Measurements from ENCODE around the gene ABCF1. TPM values are rescaled to one million over a fixed set of nuclear protein-coding genes. Genes with fewer than 3 reads are reported as not detected.

Gene ABCF1
- total RNA-seq, 1 donor from 2014 or later = 112 TPM

DNA sequence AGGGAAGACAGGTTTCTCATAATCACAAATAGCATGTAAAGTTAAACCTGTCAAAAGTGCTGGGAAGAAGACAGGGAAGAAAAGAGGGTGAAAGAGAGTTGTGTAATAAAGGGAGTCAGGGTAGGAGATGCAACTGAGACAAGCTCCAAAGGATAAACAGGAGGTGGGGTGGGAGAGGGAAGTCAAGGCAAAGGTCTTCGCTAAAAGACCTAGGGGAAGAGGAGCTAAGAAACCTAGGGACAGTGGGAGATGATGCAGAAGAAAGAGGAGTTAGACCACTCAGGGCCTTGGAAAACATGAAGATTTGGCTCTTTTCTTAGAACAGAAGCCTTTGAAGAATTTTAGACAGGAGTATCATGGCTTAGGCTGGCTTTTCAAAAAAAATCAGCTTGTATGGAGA is 7.1 kb upstream of the ABCF1 start:
- H3K9me3 Mint-ChIP-seq = no peaks in the 10 kb centered on the region
- H3K4me3 Mint-ChIP-seq (ENCODE audit: low read depth) = no peak overlapping the region
- H3K27ac Mint-ChIP-seq = no peak overlapping the region
- DNase-seq (ENCODE audit: low spot score) = no peak
- intact Hi-C loops (cut with micrococcal nuclease) = no loop called here
- peaks cover 16% of the 10 kb centered on the region for H3K4me1 Mint-ChIP-seq (ENCODE audit: low read depth)
- no peaks in the 10 kb centered on the region for H3K27me3 Mint-ChIP-seq (ENCODE audit: low read depth)
- H3K36me3 Mint-ChIP-seq (ENCODE audit: low read depth) = peaks cover 44% of the 10 kb centered on the region

GRCh38 chr6:30565772-30566171 is 5.5 kb upstream of the ABCF1 start:
- peaks cover 25% of the 10 kb centered on the region for H3K4me1 Mint-ChIP-seq (ENCODE audit: low read depth)
- peak overlapping the region; percentile 38 for H3K27ac Mint-ChIP-seq
- intact Hi-C loops (cut with micrococcal nuclease) = no loop called here
- peaks cover 29% of the 10 kb centered on the region for H3K36me3 Mint-ChIP-seq (ENCODE audit: low read depth)
- no peak overlapping the region for H3K4me3 Mint-ChIP-seq (ENCODE audit: low read depth)
- no peaks in the 10 kb centered on the region for H3K27me3 Mint-ChIP-seq (ENCODE audit: low read depth)
- no peaks in the 10 kb centered on the region for H3K9me3 Mint-ChIP-seq
- DNase-seq (ENCODE audit: low spot score) = no peak

- Mint-ChIP-seq H3K4me3 (ENCODE audit: low read depth) (no peak overlapping the region), H3K9me3 (no peaks in the 10 kb centered on the region), H3K27me3 (ENCODE audit: low read depth) (no peaks in the 10 kb centered on the region), H3K4me1 (ENCODE audit: low read depth) (peaks cover 42% of the 10 kb centered on the region), H3K36me3 (ENCODE audit: low read depth) (peaks cover 28% of the 10 kb centered on the region), H3K27ac (no peak overlapping the region)
- intact Hi-C loops (cut with micrococcal nuclease) = no loop called here
- DNase-seq (ENCODE audit: low spot score) = no peak
Measured at GRCh38 chr6:30568245-30568644, 3.0 kb upstream of the ABCF1 start.

- Mint-ChIP-seq H3K4me3 (ENCODE audit: low read depth) (peak overlapping the region; percentile 91), H3K36me3 (ENCODE audit: low read depth) (peaks cover 32% of the 10 kb centered on the region), H3K27me3 (ENCODE audit: low read depth) (no peaks in the 10 kb centered on the region), H3K27ac (peak overlapping the region; percentile 24), H3K4me1 (ENCODE audit: low read depth) (peaks cover 58% of the 10 kb centered on the region), H3K9me3 (no peaks in the 10 kb centered on the region)
- intact Hi-C loops (cut with micrococcal nuclease) = loop anchor here (5.0 to 10.0 kb wide), 2 partner anchors 147 to 245 kb away; partner anchors contain the start of genes MDC1 and TRIM39
- no peak for DNase-seq (ENCODE audit: low spot score)
Measured at GRCh38 chr6:30570263-30570662, 979 bp upstream of the ABCF1 start.

DNA sequence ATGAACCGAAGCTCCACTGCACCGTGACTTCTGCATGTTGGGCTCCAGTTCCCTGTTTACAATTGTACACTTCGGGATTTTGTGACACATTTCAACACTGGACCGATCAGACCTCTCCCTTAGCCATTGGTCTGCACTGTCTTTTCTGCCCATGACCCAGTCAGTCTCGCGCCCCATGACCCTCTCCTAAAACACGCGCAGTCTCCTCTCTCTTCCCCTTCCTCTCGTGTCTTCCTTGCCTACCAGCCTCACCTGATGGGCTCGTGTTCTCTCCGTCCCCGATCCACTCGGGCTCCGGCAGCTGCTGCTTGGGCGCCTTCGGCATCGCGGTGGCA is 535 bp upstream of the ABCF1 start:
- peaks cover 32% of the 10 kb centered on the region for H3K36me3 Mint-ChIP-seq (ENCODE audit: low read depth)
- H3K27ac Mint-ChIP-seq = peak overlapping the region; percentile 92
- H3K9me3 Mint-ChIP-seq = no peaks in the 10 kb centered on the region
- intact Hi-C loops (cut with micrococcal nuclease) = loop anchor here (1.0 to 10.0 kb wide), 4 partner anchors 14 to 246 kb away; partner anchors contain the start of genes GNL1, MDC1, MRPS18B and PPP1R10
- H3K4me1 Mint-ChIP-seq (ENCODE audit: low read depth) = peaks cover 57% of the 10 kb centered on the region
- DNase-seq (ENCODE audit: low spot score) = no peak
- H3K4me3 Mint-ChIP-seq (ENCODE audit: low read depth) = peak overlapping the region; percentile 91
- H3K27me3 Mint-ChIP-seq (ENCODE audit: low read depth) = no peaks in the 10 kb centered on the region

- Mint-ChIP-seq H3K4me1 (ENCODE audit: low read depth) (peaks cover 57% of the 10 kb centered on the region), H3K27me3 (ENCODE audit: low read depth) (no peaks in the 10 kb centered on the region), H3K9me3 (no peaks in the 10 kb centered on the region), H3K4me3 (ENCODE audit: low read depth) (peak overlapping the region; percentile 91), H3K36me3 (ENCODE audit: low read depth) (peaks cover 35% of the 10 kb centered on the region), H3K27ac (peak overlapping the region; percentile 92)
- intact Hi-C loops (cut with micrococcal nuclease) = loop anchor here (1.0 to 10.0 kb wide), 4 partner anchors 15 to 247 kb away; partner anchors contain the start of genes GNL1, MDC1, MRPS18B and PPP1R10
- DNase-seq (ENCODE audit: low spot score) = no peak
Measured at GRCh38 chr6:30571762-30572082, 480 bp downstream of the ABCF1 start.

DNA sequence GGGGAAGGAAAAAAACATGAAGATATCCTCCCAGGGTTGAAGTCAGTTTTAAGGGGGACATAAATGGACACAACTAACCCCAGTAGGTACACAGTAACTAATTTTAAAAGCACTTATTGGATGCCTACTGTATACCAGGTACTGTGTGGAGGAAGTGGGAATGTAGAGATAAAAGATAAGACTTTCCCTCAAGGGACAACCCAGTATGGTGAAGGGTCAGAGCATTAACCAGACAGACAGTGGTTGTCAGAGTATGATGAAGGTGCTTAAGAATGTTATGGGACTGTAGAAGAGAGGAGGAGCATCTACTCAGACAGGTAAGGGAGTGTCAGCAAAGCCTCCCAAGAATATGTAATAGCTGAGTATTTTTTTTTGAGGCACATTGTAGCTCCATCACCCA is 906 bp downstream of the ABCF1 start:
- H3K4me1 Mint-ChIP-seq (ENCODE audit: low read depth) = peaks cover 57% of the 10 kb centered on the region
- H3K27ac Mint-ChIP-seq = peak overlapping the region; percentile 92
- peaks cover 40% of the 10 kb centered on the region for H3K36me3 Mint-ChIP-seq (ENCODE audit: low read depth)
- no peaks in the 10 kb centered on the region for H3K27me3 Mint-ChIP-seq (ENCODE audit: low read depth)
- DNase-seq (ENCODE audit: low spot score) = no peak
- intact Hi-C loops (cut with micrococcal nuclease) = loop anchor here (5.0 to 10.0 kb wide), 2 partner anchors 145 to 247 kb away; partner anchors contain the start of genes MDC1 and TRIM39
- H3K9me3 Mint-ChIP-seq = no peaks in the 10 kb centered on the region
- H3K4me3 Mint-ChIP-seq (ENCODE audit: low read depth) = peak overlapping the region; percentile 91

GRCh38 chr6:30573113-30573512 is 1.9 kb downstream of the ABCF1 start:
- no peaks in the 10 kb centered on the region for H3K27me3 Mint-ChIP-seq (ENCODE audit: low read depth)
- intact Hi-C loops (cut with micrococcal nuclease) = loop anchor here (5.0 to 10.0 kb wide), 2 partner anchors 144 to 248 kb away; partner anchors contain the start of genes MDC1 and TRIM39
- H3K27ac Mint-ChIP-seq = peak overlapping the region; percentile 10
- H3K36me3 Mint-ChIP-seq (ENCODE audit: low read depth) = peaks cover 49% of the 10 kb centered on the region
- no peak for DNase-seq (ENCODE audit: low spot score)
- peaks cover 53% of the 10 kb centered on the region for H3K4me1 Mint-ChIP-seq (ENCODE audit: low read depth)
- peak overlapping the region; percentile 91 for H3K4me3 Mint-ChIP-seq (ENCODE audit: low read depth)
- no peaks in the 10 kb centered on the region for H3K9me3 Mint-ChIP-seq

GRCh38 chr6:30578051-30578450 is 6.8 kb downstream of the ABCF1 start:
- intact Hi-C loops (cut with micrococcal nuclease) = loop anchor here (10.0 kb wide), 1 partner anchor 253 kb away; the partner anchor contains the start of gene TRIM39
- no peaks in the 10 kb centered on the region for H3K9me3 Mint-ChIP-seq
- H3K4me1 Mint-ChIP-seq (ENCODE audit: low read depth) = peaks cover 22% of the 10 kb centered on the region
- H3K36me3 Mint-ChIP-seq (ENCODE audit: low read depth) = peaks cover 80% of the 10 kb centered on the region
- no peak overlapping the region for H3K27ac Mint-ChIP-seq
- no peak for DNase-seq (ENCODE audit: low spot score)
- H3K27me3 Mint-ChIP-seq (ENCODE audit: low read depth) = no peaks in the 10 kb centered on the region
- H3K4me3 Mint-ChIP-seq (ENCODE audit: low read depth) = no peak overlapping the region

- H3K9me3 Mint-ChIP-seq = no peaks in the 10 kb centered on the region
- no peak overlapping the region for H3K27ac Mint-ChIP-seq
- H3K27me3 Mint-ChIP-seq (ENCODE audit: low read depth) = no peaks in the 10 kb centered on the region
- peaks cover 87% of the 10 kb centered on the region for H3K36me3 Mint-ChIP-seq (ENCODE audit: low read depth)
- H3K4me1 Mint-ChIP-seq (ENCODE audit: low read depth) = no peaks in the 10 kb centered on the region
- intact Hi-C loops (cut with micrococcal nuclease) = no loop called here
- H3K4me3 Mint-ChIP-seq (ENCODE audit: low read depth) = no peak overlapping the region
- DNase-seq (ENCODE audit: low spot score) = no peak
Measured at GRCh38 chr6:30583921-30584320, 12.7 kb downstream of the ABCF1 start.

GRCh38 chr6:30589754-30590358 is 18.6 kb downstream of the ABCF1 start:
- no peaks in the 10 kb centered on the region for H3K9me3 Mint-ChIP-seq
- intact Hi-C loops (cut with micrococcal nuclease) = no loop called here
- H3K27ac Mint-ChIP-seq = no peak overlapping the region
- H3K27me3 Mint-ChIP-seq (ENCODE audit: low read depth) = no peaks in the 10 kb centered on the region
- H3K4me3 Mint-ChIP-seq (ENCODE audit: low read depth) = no peak overlapping the region
- no peak for DNase-seq (ENCODE audit: low spot score)
- peaks cover 76% of the 10 kb centered on the region for H3K36me3 Mint-ChIP-seq (ENCODE audit: low read depth)
- H3K4me1 Mint-ChIP-seq (ENCODE audit: low read depth) = peaks cover 1% of the 10 kb centered on the region

DNA sequence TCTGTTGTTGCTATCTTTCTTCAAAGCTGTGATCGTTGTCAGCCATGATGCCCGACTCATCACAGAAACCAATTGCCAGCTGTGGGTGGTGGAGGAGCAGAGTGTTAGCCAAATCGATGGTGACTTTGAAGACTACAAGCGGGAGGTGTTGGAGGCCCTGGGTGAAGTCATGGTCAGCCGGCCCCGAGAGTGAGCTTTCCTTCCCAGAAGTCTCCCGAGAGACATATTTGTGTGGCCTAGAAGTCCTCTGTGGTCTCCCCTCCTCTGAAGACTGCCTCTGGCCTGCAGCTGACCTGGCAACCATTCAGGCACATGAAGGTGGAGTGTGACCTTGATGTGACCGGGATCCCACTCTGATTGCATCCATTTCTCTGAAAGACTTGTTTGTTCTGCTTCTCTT is 19.3 kb downstream of the ABCF1 start:
- Mint-ChIP-seq H3K9me3 (no peaks in the 10 kb centered on the region), H3K27ac (no peak overlapping the region), H3K4me1 (ENCODE audit: low read depth) (peaks cover 1% of the 10 kb centered on the region), H3K36me3 (ENCODE audit: low read depth) (peaks cover 75% of the 10 kb centered on the region), H3K4me3 (ENCODE audit: low read depth) (no peak overlapping the region), H3K27me3 (ENCODE audit: low read depth) (no peaks in the 10 kb centered on the region)
- intact Hi-C loops (cut with micrococcal nuclease) = no loop called here
- DNase-seq (ENCODE audit: low spot score) = no peak

- Mint-ChIP-seq H3K27me3 (ENCODE audit: low read depth) (no peaks in the 10 kb centered on the region), H3K4me1 (ENCODE audit: low read depth) (peaks cover 1% of the 10 kb centered on the region), H3K4me3 (ENCODE audit: low read depth) (no peak overlapping the region), H3K9me3 (no peaks in the 10 kb centered on the region), H3K36me3 (ENCODE audit: low read depth) (peaks cover 71% of the 10 kb centered on the region), H3K27ac (no peak overlapping the region)
- DNase-seq (ENCODE audit: low spot score) = no peak
- intact Hi-C loops (cut with micrococcal nuclease) = no loop called here
Measured at GRCh38 chr6:30591008-30591407, 19.8 kb downstream of the ABCF1 start.

Measured in activated T-helper 2 cell treated with anti-CD3 and anti-CD28 coated beads, Interferon-gamma antibody, Interleukin-2, Interleukin-4, amounts not matched to agents 10 μg/mL and 5 μg/mL and 100 μg/mL, durations not matched to agents 14 hours and 24 hours and 36 hours (primary cell).